Thoracic aorta (tissue), 2 donors: Measurements from ENCODE around the gene IL15RA. TPM values are rescaled to one million over a fixed set of nuclear protein-coding genes. Genes with fewer than 3 reads are reported as not detected.
A peak's percentile ranks its signal among the peaks of the same experiment; 100 is the strongest.

ENCODE experiments used
- ATAC-seq: fragments of 150-250 bp; one replicate; pipeline ENCODE4 v1.8.0; 2017; ENCODE audit warnings: low read depth; ENCODE audit not compliant: insufficient number of reproducible peaks, low FRiP score
- DNase-seq: peaks from one replicate; pipeline ENCODE4 v3.0.0-alpha.2; 2020; ENCODE audit warnings: low spot score
- H3K27ac ChIP-seq, 2 donors: fragments of 200-600 bp; sonication (generic); 1 replicate in 1 of 2; 2 replicates in 1 of 2; pipeline ENCODE4 v1.5.1; 2016; ENCODE audit warnings: mild to moderate bottlenecking in 2 of 2, moderate library complexity in 2 of 2
- H3K27me3 ChIP-seq: fragments of 200-600 bp; sonication (generic); replicated peaks from 2 replicates; pipeline ENCODE4 v1.6.0; 2016; ENCODE audit warnings: mild to moderate bottlenecking; ENCODE audit not compliant: insufficient read depth
- H3K36me3 ChIP-seq: fragments of 200-600 bp; sonication (generic); one replicate; pipeline ENCODE4 v1.5.1; 2016
- H3K4me1 ChIP-seq, 2 donors: fragments of 200-600 bp; sonication (generic); 1 replicate in 1 of 2; 2 replicates in 1 of 2; pipeline versions ENCODE4 v1.5.1 to v1.6.0; 2016; ENCODE audit warnings: low read depth in 2 of 2, mild to moderate bottlenecking in 1 of 2; ENCODE audit not compliant: control insufficient read depth in 1 of 2
- H3K4me3 ChIP-seq: fragments of 200-600 bp; sonication (generic); 2 replicates; pipeline ENCODE4 v1.5.1; 2016; ENCODE audit warnings: mild to moderate bottlenecking
- H3K9me3 ChIP-seq: fragments of 200-600 bp; sonication (generic); 2 replicates; pipeline ENCODE4 v1.5.1; 2016
- total RNA-seq, 2 donors: library from RNA; depleted of rRNA; stranded (reverse); fragments of >200 nt; gene quantifications; one replicate each; pipeline versions ENCODE4 v1.1.0 to v1.2.3, GENCODE V29; 2016
- TF ChIP-seq, protein P1 (sequence below): fragments of 200-600 bp; sonication (generic); IDR thresholded peaks from one replicate; pipeline ENCODE4 v1.5.1; 2019; ENCODE audit warnings: antibody characterized with exemption

Gene IL15RA
- total RNA-seq, 2 donors from 2014 or later: 34.4 to 44.1 TPM

DNA sequence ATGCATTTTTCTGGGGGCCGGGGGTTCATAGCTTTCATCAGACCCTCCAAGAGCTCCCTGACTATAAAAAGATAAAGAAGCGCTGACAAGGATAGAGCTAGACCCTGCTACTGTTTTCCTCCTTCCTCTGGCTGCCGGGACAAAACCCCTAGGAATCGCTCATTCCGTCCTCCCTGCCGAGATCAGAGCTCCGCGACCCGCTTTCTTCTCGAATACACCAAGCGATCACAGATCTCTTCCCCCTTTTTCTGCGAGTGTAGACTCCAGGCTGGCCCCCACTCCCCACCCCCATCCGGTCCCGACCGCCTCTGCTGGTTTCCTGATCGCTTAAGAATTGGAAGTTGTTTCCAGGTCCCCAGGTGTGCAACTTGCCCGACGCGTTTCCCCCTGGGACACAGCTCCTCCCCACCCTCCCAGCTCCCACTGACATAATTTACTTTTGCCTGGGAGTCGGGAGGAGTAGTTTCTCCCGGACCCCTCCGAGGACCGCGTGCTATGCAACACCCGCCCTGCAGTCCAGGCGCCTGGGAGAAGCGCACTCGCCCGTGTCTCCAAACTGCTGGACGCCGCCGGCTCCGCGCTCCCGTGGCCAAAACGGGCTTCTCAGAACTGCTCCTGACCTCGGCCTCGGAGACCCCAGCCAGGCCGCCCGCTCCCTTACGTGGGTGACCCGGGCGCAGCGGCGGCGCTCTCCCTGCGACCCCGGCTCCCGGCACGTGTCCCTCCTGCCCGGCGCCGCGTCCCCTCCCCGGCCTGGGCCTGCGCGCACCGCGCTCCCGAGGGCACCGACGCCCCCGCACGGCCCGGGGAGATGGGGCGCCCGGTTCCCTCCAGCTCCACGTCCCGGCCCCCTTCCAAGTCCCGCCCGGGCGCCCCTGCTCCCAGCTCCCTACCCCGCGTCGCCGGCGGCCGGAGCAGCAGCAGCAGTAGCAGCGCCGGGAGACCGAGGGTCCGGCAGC lies 552 bp downstream of the IL15RA start:
- TF ChIP-seq, protein P1, sequence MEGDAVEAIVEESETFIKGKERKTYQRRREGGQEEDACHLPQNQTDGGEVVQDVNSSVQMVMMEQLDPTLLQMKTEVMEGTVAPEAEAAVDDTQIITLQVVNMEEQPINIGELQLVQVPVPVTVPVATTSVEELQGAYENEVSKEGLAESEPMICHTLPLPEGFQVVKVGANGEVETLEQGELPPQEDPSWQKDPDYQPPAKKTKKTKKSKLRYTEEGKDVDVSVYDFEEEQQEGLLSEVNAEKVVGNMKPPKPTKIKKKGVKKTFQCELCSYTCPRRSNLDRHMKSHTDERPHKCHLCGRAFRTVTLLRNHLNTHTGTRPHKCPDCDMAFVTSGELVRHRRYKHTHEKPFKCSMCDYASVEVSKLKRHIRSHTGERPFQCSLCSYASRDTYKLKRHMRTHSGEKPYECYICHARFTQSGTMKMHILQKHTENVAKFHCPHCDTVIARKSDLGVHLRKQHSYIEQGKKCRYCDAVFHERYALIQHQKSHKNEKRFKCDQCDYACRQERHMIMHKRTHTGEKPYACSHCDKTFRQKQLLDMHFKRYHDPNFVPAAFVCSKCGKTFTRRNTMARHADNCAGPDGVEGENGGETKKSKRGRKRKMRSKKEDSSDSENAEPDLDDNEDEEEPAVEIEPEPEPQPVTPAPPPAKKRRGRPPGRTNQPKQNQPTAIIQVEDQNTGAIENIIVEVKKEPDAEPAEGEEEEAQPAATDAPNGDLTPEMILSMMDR: peak; percentile 19
- H3K9me3 ChIP-seq: no peaks in the 10 kb centered on the region
- no peaks in the 10 kb centered on the region for H3K36me3 ChIP-seq
- H3K27me3 ChIP-seq: no peaks in the 10 kb centered on the region
- DNase-seq (no peak), ATAC-seq (peak; percentile 46)
- peak overlapping the region; percentile 85 to 94 for H3K27ac ChIP-seq
- H3K4me1 ChIP-seq: peaks cover 13 to 18% of the 10 kb centered on the region in 2 donors
- peak overlapping the region; percentile 92 for H3K4me3 ChIP-seq

DNA sequence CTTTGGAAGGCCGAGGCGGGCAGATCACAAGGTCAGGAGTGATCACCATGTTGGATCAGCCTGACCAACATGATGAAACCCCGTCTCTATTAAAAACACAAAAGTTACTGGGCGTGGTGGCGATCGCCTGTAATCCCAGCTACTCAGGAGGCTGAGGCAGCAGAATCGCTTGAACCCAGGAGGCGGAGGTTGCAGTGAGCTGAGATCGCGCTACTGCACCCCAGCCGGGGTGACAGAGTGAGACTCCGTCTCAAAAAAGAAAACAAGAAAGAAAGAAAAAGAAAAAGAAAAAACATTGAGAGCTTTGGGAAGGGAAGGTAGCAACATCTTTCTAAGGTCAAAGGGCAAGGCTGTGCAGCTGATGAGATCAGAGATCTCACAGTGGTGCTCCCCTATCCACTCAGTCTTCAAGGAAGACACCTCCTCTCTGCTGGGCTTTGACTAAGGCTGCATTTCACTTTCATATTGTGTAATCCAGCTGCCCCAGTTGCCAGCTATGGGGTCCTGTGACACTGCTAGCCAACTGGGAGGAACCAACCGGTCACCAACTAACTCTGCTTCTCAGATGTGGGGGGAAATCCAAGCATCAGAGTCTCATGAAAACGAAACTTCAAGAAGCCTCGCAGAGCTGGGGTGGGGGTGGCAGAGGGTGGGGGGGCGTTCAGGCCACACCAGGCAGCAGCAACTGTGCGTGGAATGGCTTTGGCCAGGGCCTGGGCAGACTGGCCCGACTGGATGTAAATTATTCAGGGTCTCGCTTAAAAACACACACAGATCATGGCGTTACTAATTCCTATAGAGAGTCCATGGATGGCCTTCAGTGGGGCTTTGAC lies 1.5 kb downstream of the IL15RA start:
- Histone ChIP-seq H3K9me3 (no peaks in the 10 kb centered on the region), H3K27ac (peak overlapping the region; percentile 85 to 94), H3K4me3 (peak overlapping the region; percentile 92), H3K4me1 (peaks cover 20 to 24% of the 10 kb centered on the region in 2 donors), H3K27me3 (no peaks in the 10 kb centered on the region), H3K36me3 (no peaks in the 10 kb centered on the region)
- TF ChIP-seq, protein P1: no peak
- no peak for DNase-seq
- peak; percentile 72 for ATAC-seq

DNA sequence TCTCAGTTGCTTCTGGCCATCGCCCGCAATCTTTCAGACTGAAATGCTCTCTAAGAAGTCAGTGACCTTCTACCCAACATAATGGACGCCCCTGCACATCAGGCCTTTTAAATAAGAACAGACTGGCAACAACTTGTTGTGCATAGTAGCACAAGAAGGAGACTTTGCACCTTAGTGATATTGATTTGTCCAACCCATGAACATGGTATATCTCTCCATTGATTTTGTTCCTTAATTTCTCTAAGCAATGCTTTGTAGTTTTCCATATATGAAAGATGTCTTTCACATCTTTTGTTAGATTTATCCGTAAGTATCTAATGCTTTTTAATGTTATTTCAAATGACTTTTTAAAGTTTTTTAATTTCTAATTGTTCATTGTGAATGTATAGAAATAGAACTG lies 4.3 kb downstream of the IL15RA start:
- no peak for DNase-seq
- no peak overlapping the region for H3K27ac ChIP-seq
- TF ChIP-seq, protein P1: no peak
- H3K27me3 ChIP-seq: no peaks in the 10 kb centered on the region
- H3K36me3 ChIP-seq: no peaks in the 10 kb centered on the region
- H3K4me1 ChIP-seq: peaks cover 22 to 24% of the 10 kb centered on the region in 2 donors
- H3K4me3 ChIP-seq: no peak overlapping the region
- no peak for ATAC-seq
- no peaks in the 10 kb centered on the region for H3K9me3 ChIP-seq

DNA sequence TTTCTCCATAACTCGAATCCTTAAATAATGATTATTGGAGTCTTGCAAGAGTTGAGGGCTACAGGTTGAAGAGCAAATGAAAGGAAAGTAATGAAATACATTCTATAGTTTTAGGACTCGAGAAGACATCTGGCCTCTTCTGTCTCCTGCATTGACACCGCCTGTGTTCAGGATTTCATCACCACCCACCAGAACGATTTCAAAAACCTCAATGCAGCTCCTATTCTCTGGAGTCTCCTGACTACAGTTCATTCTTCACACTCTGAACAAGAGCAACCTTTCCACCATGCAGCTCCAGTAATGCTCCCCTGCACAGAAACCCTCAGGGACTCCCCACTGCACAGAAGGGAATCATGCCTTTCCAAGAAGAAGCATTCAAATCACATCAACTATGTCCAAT lies 5.5 kb downstream of the IL15RA start:
- DNase-seq (no peak), ATAC-seq (no peak)
- Histone ChIP-seq H3K4me1 (peaks cover 22 to 24% of the 10 kb centered on the region in 2 donors), H3K27me3 (no peaks in the 10 kb centered on the region), H3K36me3 (no peaks in the 10 kb centered on the region), H3K4me3 (peak overlapping the region; percentile 0), H3K27ac (peak overlapping the region; percentile 42 to 68), H3K9me3 (no peaks in the 10 kb centered on the region)
- TF ChIP-seq, protein P1: no peak
